ENCODE data around the gene RETREG1.
"Not testable (repeated sequence)": the region's sequence is repeated elsewhere in the genome, so short reads cannot be mapped to it uniquely, and the experiment has no call there.

Gene RETREG1, protein sequence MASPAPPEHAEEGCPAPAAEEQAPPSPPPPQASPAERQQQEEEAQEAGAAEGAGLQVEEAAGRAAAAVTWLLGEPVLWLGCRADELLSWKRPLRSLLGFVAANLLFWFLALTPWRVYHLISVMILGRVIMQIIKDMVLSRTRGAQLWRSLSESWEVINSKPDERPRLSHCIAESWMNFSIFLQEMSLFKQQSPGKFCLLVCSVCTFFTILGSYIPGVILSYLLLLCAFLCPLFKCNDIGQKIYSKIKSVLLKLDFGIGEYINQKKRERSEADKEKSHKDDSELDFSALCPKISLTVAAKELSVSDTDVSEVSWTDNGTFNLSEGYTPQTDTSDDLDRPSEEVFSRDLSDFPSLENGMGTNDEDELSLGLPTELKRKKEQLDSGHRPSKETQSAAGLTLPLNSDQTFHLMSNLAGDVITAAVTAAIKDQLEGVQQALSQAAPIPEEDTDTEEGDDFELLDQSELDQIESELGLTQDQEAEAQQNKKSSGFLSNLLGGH

GRCh38 chr5:16616536-16617273 is at the start of gene RETREG1:
TSS of gene RETREG1 (minus strand) at chr5:16616997. CDS start at chr5:16616971, 26 bp downstream.
- peak; percentile 74 for DNase-seq

DNA sequence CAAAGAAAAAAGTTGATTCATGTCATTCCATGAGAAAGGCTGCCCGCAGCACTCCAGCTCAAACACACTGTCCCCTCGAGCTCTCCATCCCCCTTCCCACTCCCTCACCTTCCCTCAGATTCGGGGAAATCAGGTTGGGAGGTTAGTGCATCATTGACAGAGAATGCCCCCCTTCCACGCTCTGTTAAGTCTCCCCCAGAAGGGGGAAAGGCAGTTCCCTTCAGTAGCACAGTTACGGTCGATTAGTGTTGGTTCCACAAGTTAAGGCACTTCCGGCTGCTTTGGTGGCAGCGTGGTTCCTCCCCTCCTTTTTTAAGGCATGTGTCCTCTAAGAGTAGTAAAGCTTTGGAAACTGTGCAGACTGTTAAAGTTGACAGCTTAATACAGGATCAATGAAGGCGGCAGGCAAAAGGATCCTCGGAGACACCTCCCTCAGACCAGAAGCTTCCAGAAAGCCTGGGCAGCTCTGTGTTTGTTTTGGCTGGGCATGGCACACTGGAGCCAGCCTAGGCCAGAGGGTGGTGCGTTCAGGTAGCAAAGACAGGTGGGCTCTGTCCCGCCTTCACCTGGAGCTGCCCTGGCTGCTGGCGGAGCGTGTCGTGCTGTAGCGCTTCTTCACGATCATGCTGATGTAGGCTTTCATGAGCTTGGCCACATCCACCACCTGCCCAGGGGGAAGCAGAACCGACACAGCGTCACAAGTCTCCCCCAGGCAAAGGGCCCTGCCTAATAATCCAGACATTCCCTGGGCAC is 49.5 kb upstream of the RETREG1 start:
- DNase-seq = no peak

DNA sequence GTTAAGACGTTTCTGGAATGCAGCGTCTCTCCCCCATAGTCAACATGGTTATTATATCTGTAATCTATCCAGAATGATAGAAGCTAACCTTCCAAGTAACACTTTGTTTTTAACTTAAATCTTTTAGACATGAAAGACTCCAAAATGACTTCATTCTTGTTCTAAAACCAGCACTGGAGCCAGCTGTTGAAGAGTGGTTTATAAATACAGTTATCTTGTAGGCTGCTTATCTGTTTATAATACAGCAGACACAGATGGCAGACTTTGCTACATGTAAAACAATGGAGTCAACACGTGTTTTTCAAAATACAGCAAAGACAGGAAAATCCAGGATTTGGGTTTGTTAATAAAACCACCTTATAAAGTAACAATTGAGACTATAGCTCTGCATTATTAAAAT is 48.8 kb upstream of the RETREG1 start:
- no peak for DNase-seq

DNA sequence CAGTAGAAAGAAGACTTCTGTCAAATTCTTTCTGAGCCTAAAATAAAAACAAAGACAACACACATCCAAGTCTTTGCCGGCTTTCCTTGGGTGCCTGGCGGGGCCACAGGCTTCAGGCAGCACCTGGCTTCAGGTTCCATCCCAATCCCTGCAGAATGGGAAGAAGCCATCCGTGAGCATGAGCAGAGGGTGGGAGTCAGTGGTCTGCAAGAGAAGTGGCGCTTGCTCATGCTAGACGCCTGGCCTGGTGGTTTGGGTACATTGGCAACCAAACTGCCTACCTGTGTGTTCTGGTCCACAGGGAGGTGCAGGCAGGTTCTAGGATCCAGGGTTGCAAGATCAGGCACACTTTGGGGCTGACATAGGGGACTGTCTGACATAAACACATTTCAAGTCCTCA is 47.6 kb upstream of the RETREG1 start:
- DNase-seq = no peak

- DNase-seq = peak; percentile 38
These were observed 47.0 kb upstream of the RETREG1 start for GRCh38 chr5:16663840-16664239.

- DNase-seq = no peak
These were observed 44.9 kb upstream of the RETREG1 start for GRCh38 chr5:16661713-16662112.

DNA sequence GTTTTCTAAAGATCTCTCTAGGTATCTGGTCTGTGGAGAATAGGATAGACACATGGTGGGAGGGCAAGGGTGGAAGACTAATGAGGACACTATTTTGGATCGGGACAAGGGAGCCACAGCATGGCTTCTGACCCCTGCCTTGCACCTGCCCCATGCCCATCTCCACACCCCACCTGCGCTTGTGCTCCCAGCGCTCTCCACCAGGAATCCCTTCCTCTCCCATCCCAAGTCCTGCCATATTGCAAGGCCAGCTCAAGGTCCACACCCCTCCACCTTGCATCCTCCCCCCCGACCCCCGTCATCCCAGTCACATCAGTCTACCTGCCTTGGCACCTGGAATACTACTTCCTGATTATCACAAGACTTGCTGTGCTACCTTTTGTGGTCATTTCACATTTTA is 44.2 kb upstream of the RETREG1 start:
- no peak for DNase-seq

DNA sequence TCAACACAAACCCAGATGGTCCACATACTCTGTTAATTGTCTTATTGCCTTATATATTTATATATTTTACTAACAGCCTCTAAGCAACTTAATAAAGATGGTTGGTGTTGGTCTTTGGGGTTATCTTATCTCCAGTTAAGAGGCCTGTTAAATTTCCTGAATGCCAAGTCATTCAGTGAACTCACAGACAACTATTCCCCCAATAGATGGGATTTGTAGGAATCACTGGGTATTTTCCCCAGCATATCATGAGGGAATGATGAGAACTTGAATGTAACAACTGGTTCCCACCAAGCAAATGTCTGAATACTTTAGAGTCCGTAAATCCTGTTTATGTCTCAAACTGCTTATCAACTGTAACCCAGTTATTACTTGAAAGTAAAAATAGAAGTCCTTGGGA is 42.7 kb upstream of the RETREG1 start:
- no peak for DNase-seq

- no peak for DNase-seq
These were observed 39.9 kb upstream of the RETREG1 start for GRCh38 chr5:16656561-16657191.

DNA sequence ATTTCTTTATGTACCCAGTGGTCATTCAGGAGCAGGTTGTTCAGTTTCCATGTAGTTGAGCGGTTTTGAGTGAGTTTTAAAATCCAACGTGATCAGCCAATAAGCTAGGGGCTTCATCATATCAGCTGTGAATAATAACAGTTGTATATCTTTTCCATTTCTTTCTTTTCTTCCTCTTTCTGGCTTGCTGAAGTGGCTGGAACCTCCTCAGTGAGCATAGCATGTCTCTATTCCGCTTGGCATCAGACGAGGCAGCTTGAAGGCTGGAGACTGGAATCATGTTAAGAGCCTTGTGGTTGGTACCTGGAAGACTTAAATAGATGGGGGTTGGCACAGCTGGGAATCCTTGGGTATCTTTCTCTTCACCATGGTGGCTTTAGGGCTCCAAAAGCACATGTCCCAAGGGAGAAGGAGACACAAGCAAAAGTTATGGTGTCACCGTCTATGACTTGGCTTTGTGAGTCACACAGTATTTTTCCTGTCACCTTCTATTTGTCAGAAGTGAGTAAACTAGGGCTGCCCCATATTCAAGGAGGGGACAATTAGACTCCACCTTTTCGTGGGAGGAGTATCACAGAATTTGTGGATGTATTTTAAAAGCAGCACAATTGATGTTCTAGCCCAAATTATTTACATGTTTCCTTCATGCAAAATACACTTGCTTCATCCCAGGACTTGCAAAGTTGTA is 38.0 kb upstream of the RETREG1 start:
- DNase-seq = no peak

DNA sequence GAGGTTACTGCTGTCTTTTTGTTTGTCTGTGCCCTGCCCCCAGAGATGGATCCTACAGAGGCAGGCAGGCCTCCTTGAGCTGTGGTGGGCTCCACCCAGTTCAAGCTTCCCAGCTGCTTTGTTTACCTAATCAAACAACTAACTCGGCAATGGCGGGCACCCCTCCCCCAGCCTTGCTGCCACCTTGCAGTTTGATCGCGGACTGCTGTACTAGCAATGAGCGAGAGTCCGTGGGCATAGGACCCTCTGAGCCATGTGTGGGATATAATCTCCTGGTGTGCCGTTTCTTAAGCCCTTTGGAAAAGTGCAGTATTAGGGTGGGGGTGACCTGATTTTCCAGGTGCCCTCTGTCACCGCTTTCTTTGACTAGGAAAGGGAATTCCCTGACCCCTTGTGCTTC is 31.9 kb upstream of the RETREG1 start:
- not testable (repeated sequence) for DNase-seq

GRCh38 chr5:16644301-16644889 is 27.6 kb upstream of the RETREG1 start:
- DNase-seq = no peak

DNA sequence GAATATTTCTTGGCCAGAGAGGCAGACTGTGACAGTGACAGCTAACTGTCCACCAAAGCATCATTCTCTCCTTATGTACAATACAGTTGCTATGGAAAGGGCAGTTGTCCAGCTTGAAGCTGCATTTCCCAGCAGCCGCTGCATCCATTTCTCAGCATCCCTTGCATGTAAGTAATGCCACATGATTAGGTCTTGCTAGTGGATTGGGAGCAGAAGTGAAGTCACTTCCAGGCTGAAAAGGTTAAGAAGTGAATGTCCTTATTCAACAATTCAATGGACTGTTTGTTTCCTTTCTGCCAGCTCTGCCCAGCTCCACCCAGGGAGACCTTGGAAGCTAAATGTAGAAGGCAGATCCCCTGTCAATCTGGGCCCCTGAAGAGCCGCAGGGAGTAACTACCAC is 26.1 kb upstream of the RETREG1 start:
- DNase-seq = no peak

GRCh38 chr5:16639206-16639605 is 22.4 kb upstream of the RETREG1 start:
- no peak for DNase-seq

GRCh38 chr5:16628376-16628775 is 11.6 kb upstream of the RETREG1 start:
- DNase-seq = no peak

- DNase-seq = no peak
These were observed 10.0 kb upstream of the RETREG1 start for GRCh38 chr5:16626696-16627264.

- no peak for DNase-seq
These were observed 8.3 kb upstream of the RETREG1 start for GRCh38 chr5:16625096-16625495.

- no peak for DNase-seq
These were observed 2.3 kb upstream of the RETREG1 start for GRCh38 chr5:16619136-16619535.

GRCh38 chr5:16618138-16618897 is 1.5 kb upstream of the RETREG1 start:
- DNase-seq = no peak

- peak; percentile 70 for DNase-seq
These were observed 624 bp upstream of the RETREG1 start for GRCh38 chr5:16617274-16617968.

Measured in retina (tissue), 1 donor.